WTC11 (cell line): ENCODE data around the gene KCNT1.

Experiments
- CTCF ChIP-seq: fragments of 200-600 bp; IDR thresholded peaks from 2 replicates; pipeline ENCODE4 v1.8.0; 2022; ENCODE audit warnings: antibody characterized with exemption
- ZBTB21 ChIP-seq: sonication (generic); formaldehyde crosslinking; IDR thresholded peaks from 2 replicates; pipeline ENCODE4 v1.8.1; 2023; ENCODE audit warnings: mild to moderate bottlenecking, missing genetic modification reagents, borderline replicate concordance
- TF ChIP-seq, protein P1 (sequence below): sonication (generic); formaldehyde crosslinking; IDR thresholded peaks from 2 replicates; pipeline ENCODE4 v1.8.0; 2022; ENCODE audit warnings: mild to moderate bottlenecking, missing genetic modification reagents
- TF ChIP-seq, protein P2 (sequence below): sonication (generic); formaldehyde crosslinking; IDR thresholded peaks from 2 replicates; pipeline ENCODE4 v1.8.1; 2022; ENCODE audit warnings: low read depth, mild to moderate bottlenecking, moderate library complexity, missing genetic modification reagents, borderline replicate concordance
- TF ChIP-seq, protein P3 (sequence below): sonication (generic); formaldehyde crosslinking; IDR thresholded peaks from 2 replicates; pipeline ENCODE4 v1.8.0; 2022; ENCODE audit warnings: mild to moderate bottlenecking, missing genetic modification reagents

GRCh38 chr9:135822374-135822755, 120.4 kb downstream of the KCNT1 start:
- no peak for TF ChIP-seq CTCF
- TF ChIP-seq, protein P1, sequence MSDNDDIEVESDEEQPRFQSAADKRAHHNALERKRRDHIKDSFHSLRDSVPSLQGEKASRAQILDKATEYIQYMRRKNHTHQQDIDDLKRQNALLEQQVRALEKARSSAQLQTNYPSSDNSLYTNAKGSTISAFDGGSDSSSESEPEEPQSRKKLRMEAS (CRISPR knock-in tag), result no peak
- TF ChIP-seq, protein P2, sequence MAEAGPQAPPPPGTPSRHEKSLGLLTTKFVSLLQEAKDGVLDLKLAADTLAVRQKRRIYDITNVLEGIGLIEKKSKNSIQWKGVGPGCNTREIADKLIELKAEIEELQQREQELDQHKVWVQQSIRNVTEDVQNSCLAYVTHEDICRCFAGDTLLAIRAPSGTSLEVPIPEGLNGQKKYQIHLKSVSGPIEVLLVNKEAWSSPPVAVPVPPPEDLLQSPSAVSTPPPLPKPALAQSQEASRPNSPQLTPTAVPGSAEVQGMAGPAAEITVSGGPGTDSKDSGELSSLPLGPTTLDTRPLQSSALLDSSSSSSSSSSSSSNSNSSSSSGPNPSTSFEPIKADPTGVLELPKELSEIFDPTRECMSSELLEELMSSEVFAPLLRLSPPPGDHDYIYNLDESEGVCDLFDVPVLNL (CRISPR knock-in tag), result no peak
- TF ChIP-seq ZBTB21 (CRISPR knock-in tag), result no peak
- TF ChIP-seq, protein P3, sequence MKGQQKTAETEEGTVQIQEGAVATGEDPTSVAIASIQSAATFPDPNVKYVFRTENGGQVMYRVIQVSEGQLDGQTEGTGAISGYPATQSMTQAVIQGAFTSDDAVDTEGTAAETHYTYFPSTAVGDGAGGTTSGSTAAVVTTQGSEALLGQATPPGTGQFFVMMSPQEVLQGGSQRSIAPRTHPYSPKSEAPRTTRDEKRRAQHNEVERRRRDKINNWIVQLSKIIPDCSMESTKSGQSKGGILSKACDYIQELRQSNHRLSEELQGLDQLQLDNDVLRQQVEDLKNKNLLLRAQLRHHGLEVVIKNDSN (CRISPR knock-in tag), result no peak
